HG02981 (cell line): Measurements from ENCODE around the gene TPRN.
A peak's percentile ranks its signal among the peaks of the same experiment; 100 is the strongest.

Experiments
- ATAC-seq: cut with Tn5 transposase; IDR thresholded peaks from one replicate; pipeline ENCODE4 v1.9.1; 2021; ENCODE audit warnings: mild to moderate bottlenecking, moderate library complexity; ENCODE audit not compliant: unreplicated experiment

TPRN gene

DNA sequence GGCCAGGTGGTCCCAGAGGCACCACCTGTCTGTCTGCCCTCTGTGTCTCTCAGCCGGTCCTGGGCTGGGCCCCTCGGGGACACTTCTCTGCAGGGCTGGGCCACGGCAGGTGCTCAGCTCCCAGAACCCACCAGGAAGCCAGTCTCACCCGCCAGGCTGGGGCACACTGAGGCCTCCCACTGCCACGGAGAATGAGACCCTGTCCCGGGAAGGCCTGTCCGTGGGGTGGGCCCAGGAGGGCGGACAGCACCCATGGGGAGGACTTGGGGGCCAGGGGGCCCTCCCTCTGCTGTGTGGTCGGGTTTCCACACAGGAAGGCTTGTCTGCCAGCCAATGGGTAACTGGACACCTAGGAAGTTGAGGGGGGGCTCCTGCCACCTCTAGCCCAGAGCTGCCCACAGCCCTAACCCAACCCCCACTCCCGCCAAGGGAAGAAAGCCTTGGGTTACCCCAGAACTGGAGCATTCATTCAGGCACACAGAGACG, 36.4 kb upstream of the TPRN start:
- ATAC-seq, result no peak

DNA sequence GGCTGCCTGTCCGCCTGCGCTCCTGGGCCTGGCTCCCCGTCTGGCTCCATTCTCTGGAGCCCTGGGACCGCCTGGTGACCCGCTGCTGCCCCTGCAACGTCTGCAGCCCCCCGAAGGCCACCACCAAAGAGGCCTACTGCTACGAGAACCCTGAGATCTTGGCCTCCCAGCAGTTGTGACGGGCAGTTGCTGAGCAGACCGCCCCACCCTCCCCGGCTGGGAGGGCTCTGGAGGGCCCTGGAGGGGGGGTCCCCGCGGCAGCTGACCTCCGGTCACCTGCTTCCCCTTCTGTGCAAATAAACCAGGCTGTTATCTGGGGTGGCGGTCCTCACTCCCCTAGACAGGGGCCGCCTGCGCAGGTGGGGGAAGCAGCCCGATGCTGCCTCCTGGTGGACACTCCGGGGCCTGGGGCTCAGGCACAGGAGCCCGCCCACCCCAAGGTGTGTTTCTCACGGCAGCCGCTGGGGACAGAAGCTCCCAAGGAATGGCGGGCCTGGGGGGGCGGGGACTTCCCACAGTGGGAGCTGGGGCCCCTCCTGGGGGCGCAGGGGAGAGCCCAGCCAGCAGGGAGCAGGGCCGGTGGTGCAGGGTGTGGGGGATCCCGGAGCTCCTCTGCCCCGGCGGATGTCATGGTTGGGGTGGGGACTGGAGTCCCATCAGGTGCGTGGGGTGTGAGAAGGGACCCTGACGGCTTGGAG, 35.8 kb upstream of the TPRN start:
- ATAC-seq, result peak; percentile 21

DNA sequence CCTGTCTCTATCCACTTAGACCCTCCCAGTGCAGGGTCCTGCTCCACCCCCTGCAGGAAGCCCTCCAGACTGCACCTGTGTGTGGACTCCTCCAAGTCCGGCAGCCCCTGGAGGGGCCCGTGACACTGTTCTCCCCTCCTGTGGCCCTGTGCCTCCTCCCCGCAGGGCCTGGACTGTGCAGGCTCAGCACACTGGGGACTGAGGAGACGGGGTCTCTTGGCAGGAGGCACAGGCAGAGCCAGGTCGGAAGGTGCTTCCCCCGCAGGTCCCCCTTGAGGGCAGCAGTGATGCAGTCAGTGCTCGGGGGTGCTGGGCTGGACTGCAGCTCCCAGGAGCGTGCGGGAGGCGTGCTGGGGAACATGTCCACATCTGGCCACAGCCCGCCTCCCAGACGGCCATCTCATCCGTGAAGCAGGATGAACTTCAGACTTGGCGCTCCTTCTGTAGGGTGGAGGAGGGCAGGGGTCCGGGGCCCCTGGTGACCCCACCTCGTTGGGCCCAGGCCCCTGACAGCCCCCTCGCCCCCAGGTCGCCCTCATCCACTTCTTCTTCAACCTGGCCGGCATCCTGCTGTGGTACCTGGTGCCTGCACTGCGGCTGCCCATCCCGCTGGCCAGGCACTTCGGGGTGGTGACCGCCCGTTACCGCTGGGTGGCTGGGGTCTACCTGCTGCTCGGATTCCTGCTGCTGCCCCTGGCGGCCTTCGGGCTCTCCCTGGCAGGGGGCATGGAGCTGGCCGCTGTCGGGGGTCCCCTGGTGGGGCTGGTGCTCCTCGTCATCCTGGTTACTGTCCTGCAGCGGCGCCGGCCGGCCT, 35.1 kb upstream of the TPRN start:
- no peak for ATAC-seq

DNA sequence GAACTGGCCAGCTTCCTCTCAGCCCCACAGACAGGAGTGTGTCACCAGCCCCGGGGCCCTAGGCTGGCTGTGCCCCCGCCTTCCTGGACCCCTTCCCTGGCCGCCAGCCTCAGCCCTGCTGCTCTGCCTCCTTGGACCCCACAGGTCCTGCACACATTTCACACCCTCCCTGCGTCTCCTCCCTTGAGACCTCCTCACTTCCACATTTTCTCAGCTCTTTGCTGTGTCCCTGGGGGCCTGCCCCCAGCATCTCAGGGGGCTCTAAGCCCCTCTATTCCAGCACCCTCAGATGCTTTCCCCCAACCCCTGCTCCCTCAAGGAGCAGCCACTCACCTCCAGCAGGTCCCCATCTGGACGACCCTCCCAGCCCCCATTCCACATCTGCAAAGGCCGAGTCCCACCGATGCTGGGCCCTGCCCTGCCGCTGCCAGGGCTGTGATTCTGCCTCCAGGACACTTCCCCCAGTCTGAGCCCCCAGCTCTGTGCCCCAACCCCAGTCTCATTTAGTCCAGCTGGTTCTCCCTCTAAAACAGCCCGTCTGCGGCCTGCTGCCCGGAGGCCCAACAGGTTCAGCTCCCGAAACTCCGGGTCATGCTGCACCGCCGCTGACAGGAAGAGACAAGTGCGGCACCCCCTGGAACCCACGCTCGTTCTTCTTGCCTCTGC, 34.4 kb upstream of the TPRN start:
- ATAC-seq, result no peak

DNA sequence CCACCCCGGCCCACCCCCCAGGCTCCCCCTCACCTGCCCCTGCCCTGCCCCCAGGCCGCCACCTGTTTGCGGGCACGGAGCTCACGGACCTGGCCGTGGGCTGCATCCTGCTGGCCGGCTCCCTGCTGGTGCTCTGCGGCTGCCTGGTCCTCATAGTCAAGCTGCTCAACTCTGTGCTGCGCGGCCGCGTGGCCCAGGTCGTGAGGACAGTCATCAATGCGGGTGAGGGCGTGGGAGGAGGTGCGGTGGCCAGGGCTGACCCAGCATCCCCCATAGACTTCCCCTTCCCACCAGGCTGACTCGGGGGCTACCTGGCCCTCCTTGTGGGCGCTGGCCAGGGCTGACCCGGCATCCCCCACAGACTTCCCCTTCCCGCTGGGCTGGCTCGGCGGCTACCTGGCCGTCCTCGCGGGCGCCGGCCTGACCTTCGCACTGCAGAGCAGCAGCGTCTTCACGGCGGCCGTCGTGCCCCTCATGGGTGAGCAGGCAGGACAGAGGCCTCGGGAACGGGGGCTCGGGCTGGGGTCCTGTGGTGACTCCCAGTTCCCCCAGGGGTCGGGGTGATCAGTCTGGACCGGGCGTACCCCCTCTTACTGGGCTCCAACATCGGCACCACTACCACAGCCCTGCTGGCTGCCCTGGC, 33.6 kb upstream of the TPRN start:
- no peak for ATAC-seq

DNA sequence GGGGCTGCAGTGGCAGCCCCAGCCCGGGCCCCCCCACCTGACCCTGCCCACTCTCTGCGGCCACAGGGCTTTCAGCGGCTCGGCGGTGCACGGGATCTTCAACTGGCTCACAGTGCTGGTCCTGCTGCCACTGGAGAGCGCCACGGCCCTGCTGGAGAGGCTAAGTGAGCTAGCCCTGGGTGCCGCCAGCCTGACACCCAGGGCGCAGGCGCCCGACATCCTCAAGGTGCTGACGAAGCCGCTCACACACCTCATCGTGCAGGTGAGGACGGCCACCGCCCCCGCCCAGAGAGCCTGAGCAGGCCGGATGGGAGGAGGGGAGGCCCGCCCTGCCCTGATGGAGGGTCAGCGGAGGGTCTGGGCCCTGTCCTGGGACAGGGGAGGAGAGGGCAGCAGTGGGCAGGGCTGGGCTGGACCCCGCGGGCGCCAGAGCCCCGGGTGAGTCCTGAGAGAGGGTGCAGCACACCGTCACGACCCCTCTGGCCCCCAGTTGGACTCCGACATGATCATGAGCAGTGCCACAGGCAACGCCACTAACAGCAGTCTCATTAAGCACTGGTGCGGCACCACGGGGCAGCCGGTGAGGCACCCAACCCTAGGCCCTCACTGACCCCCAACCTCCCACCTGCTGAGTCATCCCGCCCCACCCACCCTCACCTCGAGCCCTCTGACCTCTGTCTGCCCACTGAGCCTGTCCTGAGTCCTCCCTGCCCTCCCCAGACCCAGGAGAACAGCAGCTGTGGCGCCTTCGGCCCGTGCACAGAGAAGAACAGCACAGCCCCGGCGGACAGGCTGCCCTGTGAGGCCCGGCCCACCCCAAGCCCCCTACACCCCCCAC, 32.8 kb upstream of the TPRN start:
- ATAC-seq, result no peak

DNA sequence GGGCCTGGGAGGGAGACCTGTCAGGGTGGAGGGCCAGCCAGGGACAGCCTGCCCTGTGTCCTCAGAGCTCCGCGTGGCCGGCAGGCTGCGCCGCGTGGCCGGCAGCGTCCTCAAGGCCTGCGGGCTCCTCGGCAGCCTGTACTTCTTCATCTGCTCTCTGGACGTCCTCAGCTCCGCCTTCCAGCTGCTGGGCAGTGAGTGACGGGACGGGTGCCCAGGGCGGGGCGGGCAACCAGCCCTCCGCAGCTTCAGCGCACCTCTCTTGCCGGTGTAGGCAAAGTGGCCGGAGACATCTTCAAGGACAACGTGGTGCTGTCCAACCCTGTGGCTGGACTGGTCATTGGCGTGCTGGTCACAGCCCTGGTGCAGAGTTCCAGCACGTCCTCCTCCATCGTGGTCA, 32.0 kb upstream of the TPRN start:
- no peak for ATAC-seq

DNA sequence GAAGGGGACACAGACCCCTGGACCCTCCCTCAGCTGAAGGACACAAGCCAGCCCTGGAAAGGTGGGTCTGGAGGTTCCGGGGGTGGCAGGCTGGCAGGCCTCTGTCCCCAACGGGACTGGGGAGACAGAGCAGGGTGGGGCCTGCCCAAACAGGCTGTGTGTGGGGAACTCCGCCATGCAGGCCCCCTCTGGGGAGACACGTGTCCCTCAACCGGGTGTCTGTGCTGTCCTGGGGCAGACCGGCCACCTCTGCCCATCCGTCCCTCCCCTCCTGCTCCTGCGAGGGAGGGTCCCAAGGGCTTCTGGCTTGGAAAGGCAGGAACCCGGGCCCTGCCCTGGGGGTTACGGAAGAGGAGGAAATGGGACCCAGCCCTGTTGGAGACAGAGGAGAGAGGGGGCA, 31.6 kb upstream of the TPRN start:
- ATAC-seq, result no peak

DNA sequence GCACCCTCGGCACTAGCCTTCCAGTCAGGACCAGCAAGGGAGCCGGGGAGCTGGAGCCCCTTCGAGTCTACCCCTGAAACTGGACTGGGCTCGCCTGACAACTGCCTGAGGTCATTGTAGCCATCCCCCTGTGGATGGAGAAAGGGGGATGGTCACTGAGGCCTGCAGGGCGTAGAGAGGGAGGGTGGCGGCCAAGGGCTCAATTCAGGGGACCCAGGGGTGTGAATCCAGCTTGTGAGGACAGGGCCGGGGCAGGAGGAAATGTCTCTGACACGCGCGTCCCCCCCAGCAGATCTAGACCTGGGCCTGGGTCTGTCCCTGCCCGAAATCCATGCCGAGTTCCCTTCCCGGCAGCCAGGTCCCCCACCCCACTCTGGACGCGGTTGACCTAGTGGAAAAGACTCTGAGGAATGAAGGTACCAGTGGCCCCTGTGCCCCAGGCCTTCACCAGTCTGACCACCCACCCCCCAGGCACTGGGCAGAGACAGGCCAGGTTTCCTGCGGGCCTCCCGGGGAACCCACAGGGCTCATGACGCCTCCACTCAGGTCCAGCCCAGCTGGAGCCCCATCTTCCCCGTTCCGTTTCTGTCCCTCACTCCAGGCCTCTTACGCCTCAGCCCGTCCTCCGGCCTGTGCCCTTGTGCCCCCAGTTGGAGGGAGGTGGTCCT, 31.0 kb upstream of the TPRN start:
- ATAC-seq, result no peak

DNA sequence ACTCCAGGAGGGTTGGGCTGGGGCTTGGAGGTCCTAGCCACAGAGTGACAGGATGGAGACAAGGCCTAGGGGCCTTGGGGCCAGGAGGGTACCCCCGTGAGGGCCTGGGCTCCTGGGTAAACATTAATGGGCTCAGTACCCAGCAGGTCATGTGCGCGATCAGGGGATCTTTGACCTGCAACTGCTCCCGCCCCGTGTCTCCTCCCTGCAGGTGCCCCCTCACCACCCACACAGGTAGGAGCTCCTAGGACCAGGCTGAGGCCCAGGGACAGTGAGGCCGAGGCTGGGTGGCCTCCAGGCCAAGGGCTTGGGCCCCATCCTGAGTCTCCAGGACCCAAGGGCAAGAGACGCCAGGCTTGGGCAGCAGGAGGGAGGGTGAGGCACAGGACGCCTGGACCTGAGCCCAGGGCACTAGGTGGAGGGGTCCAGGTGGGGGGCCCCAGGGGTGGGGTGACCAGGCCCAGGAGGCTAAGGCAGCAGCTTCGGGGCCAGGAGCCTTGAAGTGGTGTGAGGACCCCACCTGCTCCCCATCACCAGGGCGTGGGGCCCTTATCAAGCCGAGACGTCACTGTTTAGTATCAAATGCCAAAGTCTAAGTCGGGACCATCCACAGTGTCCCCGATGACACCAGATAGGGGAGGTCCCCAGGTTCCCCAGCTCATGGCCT, 30.3 kb upstream of the TPRN start, which contains the start of gene SLC34A3:
Gene SLC34A3 (plus strand): TSS at position 197 of the 667 bp plus-strand sequence. CDS start 802 bp downstream, outside the sequence.
- no peak for ATAC-seq

DNA sequence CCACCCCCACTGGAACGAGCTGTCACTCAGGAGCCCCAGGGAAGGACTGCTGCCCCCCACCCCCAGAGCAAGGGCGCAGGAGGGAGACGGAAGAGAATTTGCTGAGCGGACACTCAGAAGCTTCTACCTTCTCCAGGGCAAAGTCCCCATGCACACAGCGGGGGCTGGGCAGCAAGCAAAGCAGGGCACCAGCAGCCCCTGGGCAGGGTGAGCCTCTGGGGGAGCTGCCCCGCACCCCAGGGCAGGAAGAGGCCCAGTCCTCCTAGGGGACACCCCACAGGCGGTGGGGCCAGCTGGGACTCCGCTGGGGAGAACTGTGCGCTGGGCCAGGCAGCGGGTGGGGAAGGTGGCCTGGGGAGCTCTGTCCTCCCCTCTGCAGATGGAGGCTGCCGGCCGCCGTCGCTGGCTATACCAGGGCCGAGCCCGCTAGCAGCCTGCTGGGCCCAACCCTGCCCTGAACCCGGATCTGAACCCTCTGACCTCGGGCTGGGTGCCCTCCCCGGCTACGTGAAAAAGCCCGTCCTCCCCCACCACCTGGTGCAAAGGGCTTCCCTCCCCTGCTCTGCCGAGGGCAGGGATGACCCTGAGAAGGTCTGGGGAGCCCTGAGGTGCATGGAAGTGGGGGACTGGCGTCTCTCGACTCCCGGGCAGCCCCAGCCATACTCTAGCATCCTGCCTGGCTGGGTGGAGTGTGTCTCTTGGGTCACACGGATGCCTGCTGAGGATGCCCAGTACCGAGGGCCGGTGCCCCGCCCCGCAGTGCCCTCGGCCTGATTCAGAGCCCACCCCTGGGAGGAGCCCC, 29.6 kb upstream of the TPRN start:
- no peak for ATAC-seq

DNA sequence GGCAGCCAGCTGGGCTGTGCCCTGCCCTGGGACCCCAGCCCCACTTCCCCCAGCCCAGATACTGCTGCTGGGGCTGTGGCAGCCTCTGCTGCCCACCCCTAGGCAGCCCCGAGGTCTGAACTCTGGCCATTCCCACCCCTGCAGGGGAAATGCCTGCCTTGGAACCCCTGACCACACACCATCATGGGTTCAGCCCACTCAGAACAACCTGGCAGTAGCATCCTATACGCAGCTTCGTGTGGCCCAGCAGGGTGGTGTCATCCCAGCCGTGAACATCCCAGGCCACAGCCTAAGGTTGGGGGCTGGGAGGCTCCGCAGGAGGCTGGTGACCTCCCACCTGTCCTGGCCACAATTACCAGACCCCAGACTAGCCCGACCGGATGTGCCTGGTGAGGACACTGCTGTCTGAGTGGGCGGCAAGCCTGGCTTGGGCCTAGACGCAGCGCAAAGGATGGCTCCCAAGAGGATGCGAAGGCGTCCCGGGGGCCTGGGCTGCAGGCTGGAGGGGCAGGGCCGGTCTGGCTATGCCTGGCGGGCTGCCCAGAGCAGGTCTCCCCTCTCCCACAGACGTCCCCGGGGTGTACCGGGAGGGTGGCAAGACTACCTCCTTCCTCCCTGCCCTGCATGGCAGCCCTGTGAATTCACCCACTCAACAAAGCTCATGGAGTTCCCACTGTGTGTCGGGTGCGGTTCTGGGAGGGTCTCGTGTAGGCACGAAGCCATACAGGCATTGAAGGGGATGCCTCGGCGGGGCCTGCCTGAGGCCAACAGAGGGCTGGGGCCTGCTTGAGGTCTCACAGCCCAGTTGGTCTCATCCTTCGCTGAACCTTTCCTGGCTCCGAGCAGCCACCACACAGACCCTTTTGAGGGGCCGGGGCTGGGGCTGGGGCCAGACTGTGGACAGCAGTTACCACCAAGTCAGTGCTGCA, 28.7 kb upstream of the TPRN start:
- no peak for ATAC-seq

DNA sequence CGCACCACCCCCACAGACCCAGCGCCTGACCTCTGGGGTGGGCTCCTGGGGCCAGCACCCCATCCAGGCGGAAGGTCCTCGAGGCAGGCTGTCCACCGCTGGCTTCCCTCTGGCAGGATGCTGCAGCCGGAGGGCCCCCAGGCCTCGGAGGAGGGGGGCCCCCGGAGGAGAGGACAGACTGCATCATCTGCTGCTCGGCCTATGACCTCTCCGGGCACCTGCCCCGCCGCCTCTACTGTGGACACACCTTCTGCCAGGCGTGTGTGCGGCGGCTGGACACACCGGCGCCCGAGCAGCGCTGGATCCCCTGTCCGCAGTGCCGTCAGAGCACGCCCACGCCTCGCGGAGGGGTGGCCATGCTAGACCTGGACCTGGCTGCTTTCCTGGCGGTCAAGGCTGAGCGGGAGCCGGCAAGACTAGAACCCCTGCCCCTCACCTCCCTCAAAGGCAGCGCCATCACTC, 28.0 kb upstream of the TPRN start:
- ATAC-seq, result no peak

DNA sequence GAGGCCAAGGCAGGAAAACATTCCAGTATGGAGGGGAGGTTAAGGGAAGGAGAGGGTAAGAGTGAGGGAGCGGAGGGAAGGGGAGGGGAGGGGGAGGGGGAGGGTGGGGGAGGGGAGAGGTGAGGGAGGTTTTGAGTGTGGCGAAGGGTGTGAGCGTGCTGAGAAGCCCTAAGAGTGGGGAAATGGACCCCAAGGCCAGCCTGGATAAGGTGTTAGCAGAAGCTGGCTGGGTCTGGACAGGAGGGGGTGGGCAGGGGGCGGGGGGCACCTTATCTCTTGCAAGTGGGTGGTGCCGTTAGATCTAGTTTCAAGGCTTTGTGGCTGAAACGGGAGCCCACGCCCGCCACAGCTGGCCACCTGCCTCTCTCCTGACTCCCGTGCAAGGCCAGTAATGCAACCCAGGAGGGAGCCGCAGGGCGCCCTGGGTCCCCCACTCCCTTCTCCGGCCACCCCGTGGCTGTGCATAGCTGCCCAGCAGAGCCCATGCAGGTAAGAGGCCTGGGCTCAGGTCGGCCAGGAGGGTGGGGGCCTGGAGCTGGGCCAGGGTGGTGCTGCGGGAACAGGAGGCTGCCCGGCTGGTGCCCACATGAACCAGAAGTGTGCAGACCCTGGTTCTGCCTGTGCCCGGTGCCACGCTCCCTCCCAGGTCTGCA, 27.4 kb upstream of the TPRN start:
- no peak for ATAC-seq

DNA sequence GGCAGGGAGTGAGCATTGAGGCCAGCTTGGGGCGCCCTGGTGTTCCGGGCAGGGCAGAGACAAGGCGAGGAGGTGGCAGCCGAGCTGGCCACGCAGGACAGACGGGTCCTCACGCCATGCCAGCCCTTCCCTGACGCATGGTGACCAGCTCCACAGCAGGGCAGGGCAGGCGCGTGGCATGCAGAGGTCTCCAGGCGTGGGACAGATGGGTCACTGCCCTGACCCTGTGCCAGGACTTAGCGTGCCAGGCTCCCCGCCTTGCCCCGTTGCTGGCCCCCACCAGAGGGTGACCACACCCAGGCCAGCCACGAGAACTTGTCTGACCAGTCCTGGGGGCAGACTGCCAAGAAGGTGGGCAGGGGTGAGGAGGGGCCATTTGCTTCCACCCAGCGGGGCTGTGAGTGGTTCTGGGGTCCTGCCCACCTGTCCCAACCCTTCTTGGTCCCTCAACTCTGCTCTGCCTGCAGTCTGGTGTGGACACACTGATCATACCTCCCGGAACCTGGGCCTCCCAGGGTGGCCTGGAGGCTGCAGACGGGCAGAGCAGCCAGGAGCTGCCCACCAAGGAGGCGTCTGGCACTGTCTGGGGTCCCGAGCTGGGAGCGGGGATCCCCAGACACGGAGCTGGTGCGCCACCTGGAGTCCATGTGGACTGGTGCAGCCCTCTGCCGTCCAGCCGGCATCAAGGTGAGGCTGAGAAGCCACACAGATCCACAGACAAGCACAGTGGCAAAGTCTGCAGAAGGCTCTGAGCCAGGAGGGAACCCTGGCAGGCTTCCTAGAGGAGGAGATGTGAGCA, 26.7 kb upstream of the TPRN start, which contains the start of gene RNF224:
Gene RNF224 (plus strand): TSS at position 449 of the 799 bp plus-strand sequence. CDS start 834 bp downstream, outside the sequence.
- ATAC-seq, result no peak
